Kidney (tissue), 14 donors: ENCODE data around the gene SLC16A1. TPM values are rescaled to one million over a fixed set of nuclear protein-coding genes. Genes with fewer than 3 reads are reported as not detected.

Source experiments
- DNase-seq, 5 donors: peaks; one replicate each; pipeline ENCODE4 v3.0.0-alpha.2; 2013 to 2020
- FAIRE-seq: peaks from 2 replicates; lab custom pipeline; 2012; peaks lifted over from hg19 to GRCh38; lab: Jason Lieb, UNC
- H3K27ac ChIP-seq, 2 donors: one replicate each; pipeline ENCODE4 v1.7.0; 2013; ENCODE audit warnings: low read depth in 2 of 2, low read length in 2 of 2, inconsistent platforms in 1 of 2
- H3K27me3 ChIP-seq: one replicate; pipeline ENCODE4 v1.7.1; 2013; ENCODE audit warnings: low read length, inconsistent platforms; ENCODE audit not compliant: control insufficient read depth, insufficient read depth
- H3K36me3 ChIP-seq, 3 donors: one replicate each; pipeline versions ENCODE4 v1.7.0 to v1.7.1; 2013; ENCODE audit warnings: low read length in 3 of 3, control low read depth in 1 of 3, inconsistent platforms in 1 of 3; ENCODE audit not compliant: insufficient read depth in 3 of 3, control insufficient read depth in 2 of 3
- H3K4me1 ChIP-seq, 3 donors: one replicate each; pipeline versions ENCODE4 v1.7.0 to v1.7.1; 2013; ENCODE audit warnings: low read length in 3 of 3, inconsistent platforms in 1 of 3, low read depth in 1 of 3; ENCODE audit not compliant: control insufficient read depth in 2 of 3, insufficient read depth in 2 of 3
- H3K4me3 ChIP-seq, 3 donors: one replicate each; pipeline versions ENCODE4 v1.7.0 to v1.8.1; 2013; ENCODE audit warnings: low read length in 3 of 3, control low read depth in 1 of 3, inconsistent platforms in 1 of 3
- H3K9ac ChIP-seq, 3 donors: one replicate each; pipeline versions ENCODE4 v1.7.0 to v1.7.1; 2013; ENCODE audit warnings: low read length in 3 of 3, control low read depth in 1 of 3, inconsistent platforms in 1 of 3
- H3K9me3 ChIP-seq, 3 donors: one replicate each; pipeline versions ENCODE4 v1.7.0 to v1.7.1; 2013; ENCODE audit warnings: low read length in 3 of 3, control low read depth in 1 of 3, inconsistent platforms in 1 of 3; ENCODE audit not compliant: control insufficient read depth in 2 of 3, insufficient read depth in 1 of 3
- CTCF ChIP-seq: IDR thresholded peaks from 3 replicates; pipeline ENCODE4 v1.5.1; 2012; ENCODE audit warnings: mild to moderate bottlenecking, moderate library complexity, borderline replicate concordance; ENCODE audit not compliant: insufficient read depth; ENCODE audit errors: extremely low read depth
- intact Hi-C: fragments of 100-400 bp; cut with DNase I; formaldehyde crosslinking; loops from one replicate; pipeline ENCODE4 v1.11.1; 2022
- polyA plus RNA-seq: library from polyadenylated mRNA; stranded (reverse); fragments of 350-450 nt; fragmentation: Illumina TruSeq; extraction: RNeasy Lipid Tissue Mini Kit (QIAGEN cat#74804); gene quantifications from one replicate; pipeline ENCODE4 v1.2.3, GENCODE V29; 2014; ENCODE audit warnings: low read depth, low replicate concordance; ENCODE audit not compliant: insufficient read depth
- total RNA-seq: library from RNA; stranded (reverse); fragmentation: NEBNext Ultra II Directional; extraction: Animal tissue kit (Norgen Biotek cat#: 25700); gene quantifications from one replicate; pipeline ENCODE4 v1.2.1, GENCODE V29; 2021
- donor health status: control.
- donor health status: control.
- donor health status: control.
- donor health status: control.
- donor health status: control.
- donor health status: DM: yes; HTN: yes; CAD: no.
- donor health status: Normal renal cell carcinoma (clear cell type).

The SLC16A1 gene
- total and polyA plus RNA-seq, 2 donors from 2014 or later = 8.7 to 9.7 TPM

DNA sequence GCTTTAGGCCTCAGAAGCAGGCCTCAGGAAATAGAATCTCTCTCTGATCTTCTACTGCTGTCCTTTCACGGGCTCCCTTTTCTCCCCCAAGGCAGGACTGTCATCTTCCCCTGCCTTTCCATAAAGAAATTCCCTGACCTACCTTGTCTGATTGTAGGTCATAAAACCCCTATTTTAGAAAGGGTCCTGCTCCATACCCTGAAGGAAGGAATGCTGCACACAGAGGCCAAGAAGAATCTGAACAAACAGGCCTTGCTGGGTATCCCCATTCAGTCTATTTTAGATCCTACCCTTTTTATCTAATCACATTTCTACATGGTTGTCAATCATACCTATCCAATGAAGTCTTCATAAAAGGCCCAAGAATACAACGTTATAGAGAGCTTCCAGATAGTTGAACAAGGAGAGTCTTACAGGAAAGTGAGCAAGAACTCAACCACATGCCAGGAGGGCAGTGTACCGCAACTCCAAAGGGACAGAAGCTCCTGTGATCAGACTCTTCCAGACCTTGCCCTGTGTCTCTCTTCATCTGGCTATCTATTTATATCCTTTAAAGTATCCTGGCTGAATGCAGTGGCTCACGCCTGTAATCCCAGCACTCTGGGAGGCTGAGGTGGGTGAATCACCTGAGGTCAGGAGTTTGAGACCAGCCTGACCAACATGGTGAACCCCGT, 93.1 kb downstream of the SLC16A1 start:
- no peaks in the 10 kb centered on the region for H3K36me3 ChIP-seq
- H3K4me3 ChIP-seq = no peak overlapping the region
- H3K9me3 ChIP-seq = no peaks in the 10 kb centered on the region
- H3K27me3 ChIP-seq = no peaks in the 10 kb centered on the region
- TF ChIP-seq CTCF = no peak
- no peak overlapping the region for H3K27ac ChIP-seq
- intact Hi-C loops = no loop called here
- H3K4me1 ChIP-seq = no peaks in the 10 kb centered on the region
- peak in 2 of 5 donors; percentile 27 to 28 for DNase-seq
- H3K9ac ChIP-seq = no peak overlapping the region
- FAIRE-seq = no peak

Other genes starting within 250 kb of the SLC16A1 start
- gene RHOC, start 249.1 kb downstream of the SLC16A1 start, total RNA-seq = 270 TPM
- gene RHOC, start 249.1 kb downstream of the SLC16A1 start, polyA plus RNA-seq = 501 TPM
- 2.0 TPM for gene PPM1J, start 240.9 kb downstream of the SLC16A1 start, total RNA-seq
- 3.4 TPM for gene PPM1J, start 240.9 kb downstream of the SLC16A1 start, polyA plus RNA-seq
- gene LRIG2, start 117.0 kb upstream of the SLC16A1 start, total RNA-seq = 17.4 TPM
- 3.6 TPM for gene LRIG2, start 117.0 kb upstream of the SLC16A1 start, polyA plus RNA-seq